H1 (cell line): ENCODE results near the gene FBXO17. TPM values are rescaled to one million over a fixed set of nuclear protein-coding genes. Genes with fewer than 3 reads are reported as not detected.

ENCODE experiments used
- CTCF ChIA-PET: fragments of 300-600 bp; sonication (Branson Sonifier 250); formaldehyde crosslinking; loops from one replicate; lab custom pipeline; 2021; ENCODE audit not compliant: partially characterized antibody; lab: Charles Lee
- POLR2A ChIA-PET: fragments of 300-600 bp; sonication (Branson Sonifier 250); formaldehyde crosslinking; loops from one replicate; lab custom pipeline; 2021; ENCODE audit warnings: inconsistent platforms; ENCODE audit not compliant: partially characterized antibody; lab: Charles Lee
- DNase-seq, 2 experiments: peaks; one replicate each; pipeline versions ENCODE4 v3.0.0 to v3.0.0-alpha.2; 2010 to 2022; ENCODE audit warnings: low spot score in 2 of 2, low read depth in 1 of 2, mixed read lengths in 1 of 2
- FAIRE-seq: peaks from 2 replicates; lab custom pipeline; 2011; peaks lifted over from hg19 to GRCh38; lab: Jason Lieb, UNC
- H2AFZ ChIP-seq: 2 replicates; pipeline ENCODE4 v1.8.1; 2012; ENCODE audit warnings: low read length, inconsistent platforms
- H2AK5ac ChIP-seq: 2 replicates; pipeline ENCODE4 v1.6.1; 2013; ENCODE audit warnings: low read depth, low read length
- H2BK120ac ChIP-seq: replicated peaks from 2 replicates; pipeline ENCODE3; 2013; ENCODE audit warnings: low read depth, low read length, inconsistent platforms
- H2BK12ac ChIP-seq: 2 replicates; pipeline ENCODE4 v1.6.1; 2013; ENCODE audit warnings: low read depth, low read length
- H2BK15ac ChIP-seq: 2 replicates; pipeline ENCODE4 v1.6.1; 2013; ENCODE audit warnings: low read length
- H2BK20ac ChIP-seq: 2 replicates; pipeline ENCODE4 v1.6.1; 2013; ENCODE audit warnings: low read length
- H2BK5ac ChIP-seq: 2 replicates; pipeline ENCODE4 v1.6.1; 2013; ENCODE audit warnings: low read depth, low read length
- H3K14ac ChIP-seq: 2 replicates; pipeline ENCODE4 v1.6.1; 2013; ENCODE audit warnings: inconsistent platforms; ENCODE audit not compliant: insufficient read length
- H3K18ac ChIP-seq: 2 replicates; pipeline ENCODE4 v1.6.1; 2013; ENCODE audit warnings: low read length; ENCODE audit errors: extremely low read depth
- H3K23ac ChIP-seq: 2 replicates; pipeline ENCODE4 v1.6.1; 2013; ENCODE audit warnings: inconsistent platforms; ENCODE audit not compliant: insufficient read length
- H3K23me2 ChIP-seq: 2 replicates; pipeline ENCODE4 v1.6.1; 2013; ENCODE audit warnings: low read depth, low read length
- H3K27ac ChIP-seq: 2 replicates; pipeline ENCODE4 v1.6.1; 2011; ENCODE audit warnings: low read depth, low read length, inconsistent platforms
- H3K27me3 ChIP-seq, 4 experiments: replicated peaks in 1 of 4; 1 replicate in 1 of 4; 2 replicates in 3 of 4; pipeline versions ENCODE4 v1.6.1 to v1.8.1; 2011 to 2013; ENCODE audit warnings: low read length in 3 of 4, mild to moderate bottlenecking in 3 of 4, inconsistent platforms in 2 of 4, mixed read lengths in 2 of 4, moderate library complexity in 1 of 4; ENCODE audit not compliant: control insufficient read depth in 3 of 4, insufficient read depth in 3 of 4; ENCODE audit errors: extremely low read depth in 1 of 4
- H3K36me3 ChIP-seq, 4 experiments: 2 replicates each; pipeline versions ENCODE4 v1.6.1 to v1.8.1; 2011 to 2013; ENCODE audit warnings: mild to moderate bottlenecking in 4 of 4, low read length in 3 of 4, moderate library complexity in 2 of 4, control low read depth in 1 of 4, inconsistent platforms in 1 of 4; ENCODE audit not compliant: insufficient read depth in 4 of 4, control insufficient read depth in 2 of 4
- H3K4ac ChIP-seq: replicated peaks from 2 replicates; pipeline ENCODE3; 2013; ENCODE audit warnings: low read length, low read depth, mixed read lengths, inconsistent platforms; ENCODE audit not compliant: insufficient read length
- H3K4me1 ChIP-seq, 4 experiments: replicated peaks in 1 of 4; 1 replicate in 1 of 4; 2 replicates in 3 of 4; pipeline versions ENCODE4 v1.6.1 to v1.8.1; 2011 to 2013; ENCODE audit warnings: low read length in 3 of 4, inconsistent platforms in 2 of 4, mixed read lengths in 1 of 4; ENCODE audit not compliant: insufficient read depth in 4 of 4, control insufficient read depth in 3 of 4
- H3K4me2 ChIP-seq, 2 experiments: 2 replicates each; pipeline versions ENCODE4 v1.6.1 to v1.8.1; 2011 to 2013; ENCODE audit warnings: low read depth in 2 of 2, low read length in 2 of 2, control low read depth in 1 of 2, inconsistent platforms in 1 of 2, mild to moderate bottlenecking in 1 of 2; ENCODE audit not compliant: insufficient read depth in 1 of 2
- H3K4me3 ChIP-seq, 4 experiments: fragments of 200-600, 300-600 bp in 1 of 4; sonication (generic), shearing (Covaris generic), sonication (Bioruptor Twin) in 1 of 4; 2 replicates each; pipeline versions ENCODE4 v1.5.1 to v1.8.1; 2011 to 2016; ENCODE audit warnings: low read length in 4 of 4, low read depth in 3 of 4, control low read depth in 2 of 4, inconsistent platforms in 2 of 4, mild to moderate bottlenecking in 2 of 4, mixed read lengths in 1 of 4, moderate library complexity in 1 of 4; ENCODE audit not compliant: insufficient read depth in 2 of 4; ENCODE audit errors: extremely low read depth in 1 of 4
- H3K56ac ChIP-seq: replicated peaks from 2 replicates; pipeline ENCODE3; 2013; ENCODE audit warnings: low read depth, mild to moderate bottlenecking, mixed read lengths, low read length, inconsistent platforms; ENCODE audit not compliant: insufficient read length
- H3K79me1 ChIP-seq: 2 replicates; pipeline ENCODE4 v1.6.1; 2013; ENCODE audit warnings: low read depth, low read length, control low read depth
- H3K79me2 ChIP-seq, 2 experiments: 2 replicates each; pipeline versions ENCODE4 v1.6.1 to v1.8.1; 2012 to 2013; ENCODE audit warnings: low read length in 2 of 2, mild to moderate bottlenecking in 2 of 2, inconsistent platforms in 1 of 2; ENCODE audit not compliant: insufficient read depth in 2 of 2, control insufficient read depth in 1 of 2
- H3K9ac ChIP-seq, 4 experiments: replicated peaks in 1 of 4; 1 replicate in 1 of 4; 2 replicates in 3 of 4; pipeline versions ENCODE4 v1.6.1 to v1.8.1; 2011 to 2013; ENCODE audit warnings: low read depth in 3 of 4, low read length in 3 of 4, control low read depth in 2 of 4, mild to moderate bottlenecking in 2 of 4, moderate library complexity in 2 of 4, inconsistent platforms in 1 of 4; ENCODE audit errors: extremely low read depth in 1 of 4
- H3K9me3 ChIP-seq, 2 experiments: 2 replicates each; pipeline versions ENCODE4 v1.6.1 to v1.8.1; 2012 to 2013; ENCODE audit warnings: mild to moderate bottlenecking in 2 of 2, moderate library complexity in 2 of 2, control low read depth in 1 of 2, inconsistent platforms in 1 of 2, low read depth in 1 of 2, low read length in 1 of 2, mixed read lengths in 1 of 2; ENCODE audit not compliant: insufficient read depth in 2 of 2
- H4K20me1 ChIP-seq, 2 experiments: replicated peaks in 1 of 2; 2 replicates each; pipeline versions ENCODE3 to v1.8.1; 2011 to 2013; ENCODE audit warnings: inconsistent platforms in 2 of 2, low read length in 2 of 2, mild to moderate bottlenecking in 1 of 2; ENCODE audit not compliant: insufficient read depth in 2 of 2, control insufficient read depth in 1 of 2
- H4K5ac ChIP-seq: 2 replicates; pipeline ENCODE4 v1.6.1; 2013; ENCODE audit warnings: low read length, low read depth, mixed read lengths, inconsistent platforms; ENCODE audit not compliant: insufficient read length
- H4K8ac ChIP-seq: 2 replicates; pipeline ENCODE4 v1.8.0; 2013; ENCODE audit warnings: mild to moderate bottlenecking, moderate library complexity, low read length, inconsistent platforms; ENCODE audit not compliant: insufficient read depth; ENCODE audit errors: extremely low read depth
- H4K91ac ChIP-seq: replicated peaks from 2 replicates; pipeline ENCODE3; 2013; ENCODE audit warnings: low read length, mixed read lengths, inconsistent platforms; ENCODE audit not compliant: insufficient read length
- BACH1 ChIP-seq: IDR thresholded peaks from 2 replicates; pipeline ENCODE4 v1.6.1; 2012; ENCODE audit warnings: low read length, improper control_type of control experiment
- HDAC2 ChIP-seq, 2 experiments: fragments of 300-600 bp in 1 of 2; sonication (generic) in 1 of 2; IDR thresholded peaks; 2 replicates each; pipeline ENCODE4 v1.6.1; 2011 to 2012; ENCODE audit warnings: low read depth in 2 of 2, low read length in 2 of 2, mild to moderate bottlenecking in 2 of 2, moderate library complexity in 2 of 2, borderline replicate concordance in 1 of 2, inconsistent platforms in 1 of 2
- MAX ChIP-seq: IDR thresholded peaks from 2 replicates; pipeline ENCODE4 v1.6.1; 2012; ENCODE audit warnings: inconsistent platforms
- SP1 ChIP-seq: IDR thresholded peaks from 2 replicates; pipeline ENCODE4 v1.6.1; 2011; ENCODE audit warnings: low read depth, low read length
- SRF ChIP-seq: IDR thresholded peaks from 2 replicates; pipeline ENCODE4 v1.6.1; 2011; ENCODE audit warnings: mild to moderate bottlenecking, low read depth, low read length, moderate library complexity
- TCF12 ChIP-seq: IDR thresholded peaks from 2 replicates; pipeline ENCODE4 v1.6.1; 2011; ENCODE audit warnings: low read depth, mild to moderate bottlenecking, low read length
- WGBS, 2 experiments: shearing (Covaris generic) in 1 of 2; methylation state at CpG; one replicate each; pipeline versions ENCODE4 v1.1.6 to v1.1.7; 2013 to 2015; ENCODE audit warnings: low lambda C conversion rate in 2 of 2, mixed read lengths in 2 of 2, inconsistent platforms in 1 of 2, low coverage in 1 of 2, missing lambda C conversion rate in 1 of 2; ENCODE audit not compliant: insufficient replicate concordance in 2 of 2, insufficient coverage in 1 of 2, insufficient read length in 1 of 2; ENCODE audit errors: extremely low coverage in 1 of 2, missing lambda C conversion rate in 1 of 2; 5-methylcytosine and 5-hydroxymethylcytosine counted together
- polyA plus RNA-seq, 7 experiments: library from polyadenylated mRNA; depleted of rRNA in 3 of 7; stranded (reverse) in 5 of 7; unstranded in 2 of 7; fragments of >200 nt in 5 of 7; fragments of 200-250 nt in 2 of 7; gene quantifications; 1 replicate in 5 of 7; 2 replicates in 1 of 7; 4 replicates in 1 of 7; pipeline versions ENCODE4 v1.2.1 to v1.2.3, GENCODE V29; 2011 to 2013; ENCODE audit warnings: missing spikeins in 2 of 7, mixed read lengths in 2 of 7
- total RNA-seq: library from RNA; stranded (reverse); fragmentation: NEBNext Ultra II Directional; extraction: Animal tissue kit (Norgen Biotek cat#: 25700); gene quantifications from 2 replicates; pipeline ENCODE4 v1.2.1, GENCODE V29; 2021

Gene FBXO17
- total and polyA plus RNA-seq, 2 of the 8 experiments (the other 6 are each of a cell fraction or from before 2014, with no cell fraction given) = 11.7 to 15.3 TPM

- H2AFZ ChIP-seq = no peak overlapping the region
- H3K56ac ChIP-seq = no peak overlapping the region
- no peak overlapping the region for H2BK20ac ChIP-seq
- FAIRE-seq (no peak), DNase-seq (no peak)
- H3K36me3 ChIP-seq = peaks cover 0 to 9% (median 1%) of the 10 kb centered on the region in 4 experiments; a peak in 2 of 8 replicates
- H2BK12ac ChIP-seq = no peak overlapping the region
- H3K27me3 ChIP-seq = peaks cover 0 to 9% (median 4%) of the 10 kb centered on the region in 4 experiments; a peak in 3 of 7 replicates
- H3K4me1 ChIP-seq = peaks cover 0 to 9% (median 3%) of the 10 kb centered on the region in 4 experiments; a peak in 4 of 7 replicates
- no peak overlapping the region for H4K5ac ChIP-seq
- H3K4me2 ChIP-seq = no peak overlapping the region
- POLR2A ChIA-PET = interaction anchor here (0.6 to 2.5 kb wide), 4 partner anchors 10 to 479 kb away, joined by 3 to 11 read pairs (median 4); partner anchors contain the start of gene CCER2
- H4K91ac ChIP-seq = no peak overlapping the region
- peaks cover 0 to 3% of the 10 kb centered on the region in 2 experiments for H4K20me1 ChIP-seq
- no peak overlapping the region for H3K27ac ChIP-seq
- no peak overlapping the region for H4K8ac ChIP-seq
- H3K9ac ChIP-seq = no peak overlapping the region; a peak in 1 of 7 replicates
- no peak overlapping the region for H2BK120ac ChIP-seq
- no peak overlapping the region for H2BK5ac ChIP-seq
- TF ChIP-seq SP1 (no peak), BACH1 (no peak), TCF12 (no peak), MAX (no peak), HDAC2 (IDR thresholded peaks at IDR 0.05; ENCODE audit: borderline replicate concordance in 1 of 2, low read depth in 2 of 2, low read length in 2 of 2) (no peak), SRF (no peak)
- no peak overlapping the region for H3K14ac ChIP-seq
- H3K23me2 ChIP-seq = peaks cover 13% of the 10 kb centered on the region; the same call in 1 of the 2 replicates
- H3K9me3 ChIP-seq = 0 out of 4 replicates have a peak, but pooled peaks cover 0 to 2% of the 10 kb centered on the region in 2 experiments
- CTCF ChIA-PET = interaction anchor here (1.1 to 2.3 kb wide), 2 partner anchors 15 to 16 kb away, joined by 3 to 5 read pairs; no protein-coding TSS in a partner anchor
- no peak overlapping the region for H2BK15ac ChIP-seq
- H3K79me1 ChIP-seq = no peaks in the 10 kb centered on the region; the same call in 1 of the 2 replicates
- H3K4ac ChIP-seq = no peak overlapping the region
- H3K79me2 ChIP-seq = peaks cover 0 to 16% of the 10 kb centered on the region in 2 experiments; a peak in 2 of 4 replicates
- H3K18ac ChIP-seq = no peak overlapping the region
- no peak overlapping the region for H3K23ac ChIP-seq
- 100% methylated on average over 1 of the region's 1 CpG; no CpG with 5 or more reads in 1 of the 2 experiments for WGBS, 2 experiments
- H3K4me3 ChIP-seq = no peak overlapping the region
- H2AK5ac ChIP-seq = no peak overlapping the region
Measured at GRCh38 chr19:38901683-38902082, 73.9 kb downstream of the FBXO17 start.
